HG03457 (cell line): ENCODE results near the gene AP3S2.
"Not testable (repeated sequence)": the region's sequence is repeated elsewhere in the genome, so short reads cannot be mapped to it uniquely, and the experiment has no call there.

Experiments used
- ATAC-seq: cut with Tn5 transposase; IDR thresholded peaks from one replicate; pipeline ENCODE4 v1.9.1; 2021; ENCODE audit warnings: moderate number of reproducible peaks; ENCODE audit not compliant: unreplicated experiment

AP3S2 gene

GRCh38 chr15:89803941-89804800 lies 89.6 kb downstream of the AP3S2 start:
- ATAC-seq = no peak

DNA sequence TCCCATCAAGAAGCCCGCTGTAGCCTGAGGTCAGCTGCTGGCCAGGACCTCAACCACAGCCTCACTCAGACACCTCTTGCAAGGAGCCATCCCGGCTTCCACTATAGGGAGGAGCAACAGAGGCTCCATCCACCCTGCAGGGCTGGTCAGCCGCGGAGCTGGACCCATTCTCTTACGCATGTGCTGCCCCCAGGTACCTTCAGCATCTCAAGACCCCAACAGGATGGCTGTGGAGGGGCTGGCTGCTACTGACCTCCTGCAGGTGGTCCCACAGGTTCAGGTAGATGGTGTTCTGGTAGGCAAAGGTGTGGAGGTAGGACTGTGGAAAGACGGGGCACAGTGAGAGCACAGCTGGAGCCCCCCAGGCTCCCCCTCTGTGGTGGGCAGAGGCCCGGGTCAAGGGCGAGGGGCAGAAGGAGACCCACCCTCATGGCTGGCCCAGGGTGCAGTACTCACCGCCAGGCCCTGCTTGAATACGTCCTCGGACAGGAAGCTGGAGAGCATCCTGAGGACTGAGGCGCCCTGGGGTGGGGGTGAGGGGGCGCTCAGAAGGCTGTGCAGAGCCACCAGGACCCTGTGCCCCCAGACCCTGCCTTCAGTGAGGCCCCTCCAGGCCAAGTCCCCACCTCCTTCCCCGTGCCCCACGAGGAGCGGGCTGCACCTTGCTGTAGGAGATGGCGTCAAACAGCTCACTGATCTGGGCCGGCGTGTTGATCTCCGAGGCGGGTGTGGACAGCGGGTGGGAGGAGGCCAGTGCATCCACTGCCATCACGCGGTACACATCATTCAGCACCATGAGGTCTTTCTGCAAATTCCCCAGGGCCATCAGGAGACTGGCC lies 90.6 kb downstream of the AP3S2 start:
- no peak for ATAC-seq

DNA sequence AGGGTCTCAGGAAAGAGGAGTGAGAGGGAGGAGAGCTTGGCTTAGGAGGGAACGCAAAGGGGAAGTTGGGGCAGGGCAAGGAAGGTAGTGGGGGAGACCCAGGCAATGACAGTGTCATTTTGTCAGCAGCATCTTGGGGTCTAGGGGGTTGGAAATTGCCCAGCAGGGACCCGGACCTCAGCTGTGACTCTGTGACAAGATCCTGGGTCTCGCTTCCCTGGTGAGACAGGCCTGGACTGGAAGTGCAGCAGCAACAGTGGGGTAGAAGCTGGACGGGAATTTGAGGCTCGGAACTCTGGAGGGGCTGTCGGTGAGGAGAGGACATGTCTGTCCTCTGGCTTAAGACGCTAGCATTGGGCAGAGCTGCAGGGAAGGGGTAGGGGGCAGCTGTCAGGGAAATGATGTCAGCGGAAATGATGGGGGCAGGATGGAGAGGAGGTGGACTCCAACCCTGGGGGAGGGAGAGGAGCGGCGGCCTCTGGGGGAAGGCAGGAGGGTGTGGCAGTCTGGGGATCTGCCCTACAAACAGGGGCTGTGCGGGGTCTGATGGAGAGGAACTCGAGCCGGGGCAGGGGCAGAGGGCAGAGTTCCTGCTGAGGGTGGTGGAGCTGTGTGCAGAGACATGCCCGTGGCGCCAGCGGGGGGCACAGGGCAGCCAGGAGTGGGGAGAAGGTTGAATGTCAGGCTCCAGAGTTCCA lies 91.4 kb downstream of the AP3S2 start:
- ATAC-seq = no peak

DNA sequence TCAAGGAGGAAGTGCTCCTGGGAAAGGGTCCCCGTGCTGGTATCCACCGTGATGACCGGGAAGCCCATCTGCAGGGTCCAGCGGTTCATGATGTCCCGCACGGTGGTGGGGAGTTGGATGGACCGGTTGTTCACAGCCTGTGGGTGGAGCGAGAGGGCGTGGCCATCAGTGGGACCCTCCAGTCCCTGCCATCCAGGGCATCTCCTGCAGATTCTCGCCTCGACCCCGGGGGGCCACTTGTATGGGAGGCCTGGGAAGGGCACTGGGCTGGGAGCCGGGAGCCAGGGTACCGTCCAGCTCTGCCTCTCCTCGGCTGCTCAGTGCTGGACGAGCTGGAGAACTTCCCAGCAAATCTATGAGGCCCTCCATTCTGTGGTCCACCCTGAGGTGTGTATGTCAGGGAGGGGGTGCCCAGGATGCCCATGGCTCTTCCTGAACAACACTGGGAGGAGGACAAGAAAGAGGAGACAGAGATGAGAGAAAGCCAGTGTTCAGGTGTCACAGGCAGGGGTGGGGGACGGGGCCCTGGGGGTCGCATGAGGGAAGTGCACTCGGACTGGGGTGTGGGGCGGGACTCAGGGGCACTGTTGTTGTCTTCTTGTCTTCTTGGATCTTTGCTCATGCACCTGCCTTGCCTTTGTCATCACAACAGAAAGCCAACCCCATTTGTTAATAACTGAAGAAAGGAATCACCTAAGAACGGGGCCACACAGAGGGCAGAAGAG lies 92.2 kb downstream of the AP3S2 start:
- no peak for ATAC-seq

DNA sequence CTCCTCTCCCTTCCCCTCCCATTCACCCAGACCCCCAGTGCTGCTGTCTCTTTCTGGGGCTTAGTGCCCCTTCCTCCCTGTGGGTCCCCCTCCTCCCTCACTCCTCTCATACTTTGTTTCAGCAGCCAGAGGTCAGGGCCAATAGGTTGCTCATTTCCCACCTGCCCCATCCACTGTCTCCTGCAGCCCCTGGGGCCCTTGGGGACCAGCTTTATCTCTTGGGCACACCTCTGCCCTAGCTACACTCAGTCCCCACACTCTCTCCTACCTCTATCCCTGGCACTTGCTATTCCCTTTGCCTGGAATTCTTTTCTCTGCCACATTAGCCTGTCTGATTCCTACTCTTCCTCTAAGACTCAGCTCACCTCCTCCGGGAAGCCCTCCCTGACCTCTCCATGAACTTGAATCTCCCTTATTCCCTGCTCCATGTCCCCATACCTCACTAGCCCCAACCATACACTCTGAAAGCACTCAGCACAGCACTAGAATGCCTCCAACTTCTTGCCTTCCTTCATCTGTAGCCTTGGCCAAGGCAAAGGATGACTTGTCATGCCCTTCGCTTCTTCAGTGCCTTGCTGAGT lies 93.8 kb downstream of the AP3S2 start:
- ATAC-seq = no peak

GRCh38 chr15:89799011-89799911 lies 94.5 kb downstream of the AP3S2 start:
- no peak for ATAC-seq

- ATAC-seq = no peak
These were observed 96.1 kb downstream of the AP3S2 start for GRCh38 chr15:89797678-89798201.

GRCh38 chr15:89795996-89796395 lies 97.8 kb downstream of the AP3S2 start:
- ATAC-seq = no peak

DNA sequence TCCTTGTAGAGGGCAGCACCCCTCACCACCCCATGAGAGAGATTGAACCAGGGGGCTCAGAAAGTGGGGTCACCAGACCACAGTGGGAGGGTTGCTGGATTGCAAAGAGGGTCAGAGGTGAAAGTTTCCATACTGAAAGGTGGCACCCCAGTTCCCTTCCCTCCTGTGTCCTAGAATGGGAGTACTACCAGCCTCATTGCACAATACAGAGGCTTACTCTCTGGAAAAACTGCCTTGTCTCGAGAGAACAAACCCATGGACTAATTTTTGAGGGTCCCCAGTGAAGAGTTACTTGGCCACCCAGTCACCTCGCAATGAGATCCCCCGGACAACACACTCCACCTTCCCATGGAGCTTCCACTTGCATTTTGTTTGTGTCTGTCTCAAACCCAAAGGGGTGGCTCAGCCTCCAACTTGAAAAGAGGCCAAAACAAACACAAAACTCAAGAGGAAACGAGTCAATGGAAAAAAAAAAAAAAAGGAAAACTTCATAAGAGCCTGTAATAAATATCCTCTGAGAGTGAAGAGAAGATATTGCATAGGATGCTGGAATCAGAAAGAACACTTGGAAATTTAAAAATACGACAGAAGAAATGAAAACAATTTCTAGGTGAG lies 99.1 kb downstream of the AP3S2 start:
- no peak for ATAC-seq

- no peak for ATAC-seq
These were observed 101.5 kb downstream of the AP3S2 start for GRCh38 chr15:89792106-89792805.

DNA sequence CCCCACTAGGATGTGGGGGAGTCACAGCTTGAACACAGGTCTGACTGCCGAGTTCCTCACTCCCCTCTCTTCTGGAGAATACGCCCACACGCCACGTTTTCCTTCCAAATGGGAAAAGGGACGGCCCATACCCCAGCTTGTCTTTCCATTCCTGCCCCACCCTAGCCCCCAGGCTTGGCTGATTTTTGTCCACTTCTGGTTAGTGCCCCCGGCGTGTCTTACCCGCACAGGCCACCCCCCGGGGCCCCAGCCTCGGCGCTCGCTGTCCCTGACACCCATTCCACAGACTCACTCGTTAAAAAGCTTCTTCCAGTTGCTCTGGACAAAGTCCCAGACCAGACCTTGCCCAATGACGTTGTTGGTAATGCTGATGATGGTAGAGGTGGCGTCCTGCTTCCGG lies 103.1 kb downstream of the AP3S2 start:
- ATAC-seq = no peak

GRCh38 chr15:89790206-89790605 lies 103.6 kb downstream of the AP3S2 start:
- ATAC-seq = no peak

- not testable (repeated sequence) for ATAC-seq
These were observed 105.2 kb downstream of the AP3S2 start for GRCh38 chr15:89788585-89788984.

GRCh38 chr15:89787944-89788343 lies 105.8 kb downstream of the AP3S2 start:
- ATAC-seq = no peak

DNA sequence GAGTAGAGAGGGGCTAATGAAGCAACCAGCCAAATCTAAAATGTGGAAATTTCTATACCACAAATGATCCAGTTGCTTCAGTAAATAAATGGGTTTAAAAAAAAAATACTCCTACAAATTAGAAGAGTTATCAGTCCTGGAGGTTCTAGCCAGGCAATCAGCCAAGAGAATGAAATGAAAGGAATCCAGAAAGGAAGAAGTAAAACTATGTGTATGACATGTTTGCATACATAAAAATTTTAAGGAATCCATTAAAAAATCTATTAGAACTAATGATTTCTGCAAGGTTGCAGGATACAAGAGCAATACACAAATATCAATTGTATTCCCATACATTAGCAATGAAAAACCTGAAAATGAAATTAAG lies 108.0 kb downstream of the AP3S2 start:
- ATAC-seq = no peak

- ATAC-seq = no peak
These were observed 108.6 kb downstream of the AP3S2 start for GRCh38 chr15:89785064-89785773.

DNA sequence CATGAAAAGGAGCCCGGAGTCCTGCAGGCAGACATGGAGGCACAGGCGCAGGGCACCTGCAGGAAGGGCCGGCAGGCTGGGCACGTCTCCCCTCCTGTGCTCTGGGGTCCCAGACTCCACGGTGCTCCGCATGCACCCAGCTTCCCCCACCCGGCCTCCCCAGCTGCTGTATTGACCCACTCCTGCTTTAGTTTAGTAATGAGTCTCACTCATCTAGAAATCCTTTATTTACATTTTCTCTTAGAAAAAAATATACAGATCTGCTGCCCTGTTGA lies 109.2 kb downstream of the AP3S2 start:
- no peak for ATAC-seq
